SKM-1 treated with dmso at 0.1 percent for 144 hours (cell line): Measurements from ENCODE around the gene ZNF879.

Experiments
- DNase-seq: peaks from one replicate; lab custom pipeline; 2025; ENCODE audit not compliant: unreplicated experiment; lab: John Stamatoyannopoulos, UW

ZNF879 gene

GRCh38 chr5:179006564-179006963, 17.0 kb upstream of the ZNF879 start:
- DNase-seq: no peak

GRCh38 chr5:179008667-179009066, 14.9 kb upstream of the ZNF879 start:
- DNase-seq: peak; percentile 1

GRCh38 chr5:179033004-179033580, 9.5 kb downstream of the ZNF879 start:
- DNase-seq: no peak

GRCh38 chr5:179044765-179045164, 21.2 kb downstream of the ZNF879 start:
- no peak for DNase-seq

GRCh38 chr5:179051784-179052183, 28.2 kb downstream of the ZNF879 start:
- DNase-seq: no peak

GRCh38 chr5:179054036-179054785, 30.6 kb downstream of the ZNF879 start:
- no peak for DNase-seq

GRCh38 chr5:179054876-179055275, 31.3 kb downstream of the ZNF879 start:
- DNase-seq: no peak

- DNase-seq: no peak
Measured at GRCh38 chr5:179055436-179055835, 31.8 kb downstream of the ZNF879 start.

- no peak for DNase-seq
Measured at GRCh38 chr5:179055841-179056240, 32.2 kb downstream of the ZNF879 start.

GRCh38 chr5:179060116-179061008, 36.8 kb downstream of the ZNF879 start, which contains the start of gene ZNF354C:
ZNF354C (plus strand) TSS chr5:179060373; CDS start chr5:179062069, 1,696 bp downstream.
- no peak for DNase-seq

GRCh38 chr5:179061025-179061424, 37.4 kb downstream of the ZNF879 start:
- DNase-seq: no peak

GRCh38 chr5:179065703-179066102, 42.1 kb downstream of the ZNF879 start:
- DNase-seq: no peak

GRCh38 chr5:179079165-179079987, 55.8 kb downstream of the ZNF879 start:
- no peak for DNase-seq

- DNase-seq: no peak
Measured at GRCh38 chr5:179080724-179081123, 57.1 kb downstream of the ZNF879 start.
